Liver (tissue), 3 donors: Measurements from ENCODE around the gene ALK.

ENCODE experiments used
- CTCF ChIP-seq: fragments of 150-350 bp; IDR thresholded peaks from 2 replicates; pipeline ENCODE4 v1.5.1; 2017; ENCODE audit warnings: improper control_type of control experiment, low read depth, low read length; ENCODE audit not compliant: missing input control
- EGR1 ChIP-seq, 2 donors: IDR thresholded peaks; 2 replicates each; pipeline ENCODE4 v1.6.1; 2016 to 2018; ENCODE audit warnings: antibody characterized with exemption in 2 of 2, low read depth in 2 of 2
- GABPA ChIP-seq, 2 donors: IDR thresholded peaks in 1 of 2; conservative IDR thresholded peaks in 1 of 2; 2 replicates each; pipeline ENCODE4 v1.6.1; 2016; ENCODE audit warnings: antibody characterized with exemption in 2 of 2, mild to moderate bottlenecking in 1 of 2, moderate library complexity in 1 of 2
- JUND ChIP-seq, 2 donors: IDR thresholded peaks; 2 replicates each; pipeline ENCODE4 v1.6.1; 2016; ENCODE audit warnings: antibody characterized with exemption in 2 of 2
- MAX ChIP-seq: IDR thresholded peaks from 2 replicates; pipeline ENCODE4 v1.6.1; 2016; ENCODE audit warnings: antibody characterized with exemption
- RAD21 ChIP-seq, 2 donors: IDR thresholded peaks; 2 replicates each; pipeline ENCODE4 v1.6.1; 2016; ENCODE audit warnings: antibody characterized with exemption in 2 of 2, mild to moderate bottlenecking in 2 of 2
- REST ChIP-seq: IDR thresholded peaks from 2 replicates; pipeline ENCODE4 v1.6.1; 2016; ENCODE audit warnings: antibody characterized with exemption, mild to moderate bottlenecking
- RXRA ChIP-seq, 2 donors: IDR thresholded peaks; 2 replicates each; pipeline ENCODE4 v1.6.1; 2017 to 2018; ENCODE audit warnings: antibody characterized with exemption in 2 of 2, mild to moderate bottlenecking in 1 of 2
- ZBTB33 ChIP-seq: IDR thresholded peaks from 2 replicates; pipeline ENCODE4 v1.6.1; 2016; ENCODE audit warnings: antibody characterized with exemption
- donor health status: healthy.
- donor health status: healthy.

- no peak for TF ChIP-seq MAX
- TF ChIP-seq CTCF = no peak
- no peak for TF ChIP-seq EGR1 (IDR thresholded peaks at IDR 0.05; ENCODE audit: low read depth in 2 of 2)
- TF ChIP-seq JUND (IDR thresholded peaks at IDR 0.05) = no peak
- TF ChIP-seq ZBTB33 = no peak
- no peak for TF ChIP-seq RAD21 (IDR thresholded peaks at IDR 0.05)
- TF ChIP-seq GABPA (IDR thresholded peaks at IDR 0.05 in 1 of 2, conservative IDR thresholded peaks at IDR 0.05 in 1 of 2) = no peak
- TF ChIP-seq REST = no peak
- TF ChIP-seq RXRA (IDR thresholded peaks at IDR 0.05) = no peak
Observed at GRCh38 chr2:29349316-29350030, 571.9 kb downstream of the ALK start.
